ENCODE results near the gene EML6.
A peak's percentile ranks its signal among the peaks of the same experiment; 100 is the strongest.

The EML6 gene

DNA sequence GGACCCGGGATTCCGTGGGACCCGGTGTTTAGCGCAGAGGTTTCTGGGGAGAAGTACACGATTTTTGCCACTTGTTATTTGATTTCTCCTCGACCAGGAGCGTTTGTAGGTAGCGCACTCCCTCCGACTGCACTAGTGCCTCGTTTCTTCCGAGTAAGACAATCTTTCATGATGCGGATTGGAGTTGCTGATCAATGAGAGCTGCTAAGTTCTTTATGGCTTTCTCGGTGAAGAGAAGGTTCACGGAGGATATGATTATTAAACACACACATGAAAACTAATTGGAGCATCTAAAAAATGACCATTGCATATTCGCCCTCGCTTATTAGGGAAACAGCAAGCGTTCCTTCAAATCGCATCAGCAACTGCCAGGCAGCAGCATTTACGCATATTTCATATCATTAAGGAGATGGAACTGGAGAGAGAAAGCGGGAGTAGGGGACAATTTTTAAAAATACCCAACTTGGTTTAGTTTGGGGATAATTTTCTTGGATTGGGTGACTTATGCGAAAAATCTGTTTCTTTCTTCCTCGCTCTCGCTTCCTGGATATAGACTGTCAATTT lies 616 bp downstream of the EML6 start:
- no peak for TF ChIP-seq GATA3 (IDR thresholded peaks at IDR 0.05; ENCODE audit: low read depth, low read length)
- no peak for TF ChIP-seq GATA2 (IDR thresholded peaks at IDR 0.05; ENCODE audit: low read depth, low read length)

- TF ChIP-seq GATA3 (IDR thresholded peaks at IDR 0.05; ENCODE audit: low read depth, low read length) (no peak), GATA2 (IDR thresholded peaks at IDR 0.05; ENCODE audit: low read depth, low read length) (peak; percentile 54)
Observed at GRCh38 chr2:54724560-54725342, 1.3 kb downstream of the EML6 start.

DNA sequence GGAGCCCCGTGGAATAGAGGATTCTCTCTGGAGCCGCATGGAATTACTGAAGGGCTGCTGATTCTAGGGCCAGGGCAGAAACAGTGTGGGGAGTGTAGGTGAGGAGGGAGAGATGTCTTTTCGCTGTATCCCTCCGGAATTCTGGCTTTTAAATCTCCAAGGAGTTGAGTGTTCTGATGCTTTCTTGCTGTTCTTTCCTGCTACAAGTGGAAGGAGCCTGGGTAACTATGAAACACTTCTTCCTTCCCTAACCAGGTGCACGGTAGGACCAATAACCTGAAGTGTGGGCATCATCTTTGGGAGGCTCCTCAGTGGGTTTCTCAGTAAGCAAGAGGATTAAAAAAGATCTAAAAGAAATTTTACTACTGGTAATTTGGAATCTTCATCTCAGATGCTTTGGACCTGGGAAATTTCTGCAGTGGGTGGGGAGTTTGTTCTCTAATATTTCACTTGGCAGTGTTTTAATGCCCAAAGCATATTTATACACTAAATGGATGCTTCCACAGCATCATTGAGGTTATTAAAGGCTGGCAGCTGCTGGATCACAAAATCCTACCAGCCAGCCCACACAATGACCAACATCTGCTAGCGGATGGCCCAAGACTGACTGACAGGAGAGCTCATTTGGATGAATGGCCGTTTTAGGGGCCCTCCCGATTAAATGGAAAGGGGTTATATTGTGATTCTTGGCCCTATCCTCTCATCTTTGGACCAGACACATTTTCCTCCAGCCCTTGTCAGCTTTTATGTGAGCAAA lies 2.1 kb downstream of the EML6 start:
- no peak for TF ChIP-seq GATA3 (IDR thresholded peaks at IDR 0.05; ENCODE audit: low read depth, low read length)
- TF ChIP-seq GATA2 (IDR thresholded peaks at IDR 0.05; ENCODE audit: low read depth, low read length) = no peak

DNA sequence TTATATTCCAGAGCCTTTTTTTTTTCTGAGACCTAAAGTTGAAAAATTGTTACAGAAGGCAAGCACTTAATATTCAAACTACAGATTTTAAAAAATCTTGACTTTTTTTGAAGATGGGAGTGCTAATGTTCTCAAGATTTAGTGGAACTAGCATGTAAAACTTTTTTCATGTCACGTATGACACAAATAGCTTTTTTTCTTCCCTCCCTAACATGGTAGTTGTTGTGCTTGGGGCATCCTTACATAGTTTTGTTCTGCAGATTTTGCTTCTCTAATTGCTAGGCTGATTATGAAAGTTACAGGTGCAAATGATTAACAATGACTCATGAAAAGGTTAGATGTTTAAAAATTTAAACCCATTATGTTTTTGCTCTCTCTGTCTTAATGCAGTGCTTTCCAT lies 3.0 kb downstream of the EML6 start:
- TF ChIP-seq GATA3 (IDR thresholded peaks at IDR 0.05; ENCODE audit: low read depth, low read length) (no peak), GATA2 (IDR thresholded peaks at IDR 0.05; ENCODE audit: low read depth, low read length) (no peak)

GRCh38 chr2:54726940-54727339 lies 3.5 kb downstream of the EML6 start:
- no peak for TF ChIP-seq GATA2 (IDR thresholded peaks at IDR 0.05; ENCODE audit: low read depth, low read length)
- no peak for TF ChIP-seq GATA3 (IDR thresholded peaks at IDR 0.05; ENCODE audit: low read depth, low read length)

GRCh38 chr2:54728669-54729120 lies 5.2 kb downstream of the EML6 start:
- no peak for TF ChIP-seq GATA2 (IDR thresholded peaks at IDR 0.05; ENCODE audit: low read depth, low read length)
- TF ChIP-seq GATA3 (IDR thresholded peaks at IDR 0.05; ENCODE audit: low read depth, low read length) = no peak

- TF ChIP-seq GATA2 (IDR thresholded peaks at IDR 0.05; ENCODE audit: low read depth, low read length) (no peak), GATA3 (IDR thresholded peaks at IDR 0.05; ENCODE audit: low read depth, low read length) (no peak)
Observed at GRCh38 chr2:54735636-54736035, 12.2 kb downstream of the EML6 start.

GRCh38 chr2:54738281-54738680 lies 14.8 kb downstream of the EML6 start:
- TF ChIP-seq GATA2 (IDR thresholded peaks at IDR 0.05; ENCODE audit: low read depth, low read length) (no peak), GATA3 (IDR thresholded peaks at IDR 0.05; ENCODE audit: low read depth, low read length) (no peak)

GRCh38 chr2:54740333-54740732 lies 16.9 kb downstream of the EML6 start:
- TF ChIP-seq GATA2 (IDR thresholded peaks at IDR 0.05; ENCODE audit: low read depth, low read length) = no peak
- TF ChIP-seq GATA3 (IDR thresholded peaks at IDR 0.05; ENCODE audit: low read depth, low read length) = no peak

DNA sequence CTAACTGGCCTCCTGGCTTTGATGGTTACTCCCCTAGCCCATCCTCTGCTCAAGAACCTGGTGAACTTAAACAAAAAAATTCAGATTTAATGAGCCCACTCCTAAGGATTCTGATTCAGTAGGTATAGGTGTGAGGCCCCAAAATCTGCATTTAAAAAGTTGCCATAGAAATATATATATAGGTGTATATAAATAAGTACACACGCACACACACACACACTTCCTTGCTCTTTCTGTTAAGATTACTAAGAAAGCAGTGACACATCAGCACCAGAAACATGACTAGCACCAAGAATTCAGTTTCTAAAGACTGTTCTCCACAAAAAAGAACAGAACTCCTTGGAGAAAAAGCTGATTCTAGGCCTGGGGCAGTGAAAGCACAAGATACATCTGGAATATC lies 17.8 kb downstream of the EML6 start:
- no peak for TF ChIP-seq GATA3 (IDR thresholded peaks at IDR 0.05; ENCODE audit: low read depth, low read length)
- TF ChIP-seq GATA2 (IDR thresholded peaks at IDR 0.05; ENCODE audit: low read depth, low read length) = no peak

DNA sequence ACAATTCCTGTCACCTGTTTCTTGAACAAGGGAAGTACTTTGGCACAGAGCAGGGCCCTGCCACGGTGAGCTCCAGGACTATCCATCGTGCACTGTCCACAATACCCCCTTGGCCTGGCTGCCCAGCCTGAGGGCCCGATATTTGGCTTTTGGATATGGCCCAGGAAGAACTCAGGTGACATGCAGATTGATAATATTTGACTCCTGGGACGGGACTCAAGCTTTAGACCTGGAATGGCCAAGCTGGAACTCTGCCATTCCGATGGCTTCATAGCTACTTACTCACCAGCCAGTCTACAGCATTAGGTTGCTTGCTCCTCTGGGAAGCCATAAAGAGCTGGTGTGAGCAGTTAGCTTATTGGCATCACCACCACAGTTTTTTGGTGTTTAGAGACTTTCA lies 26.6 kb downstream of the EML6 start:
- TF ChIP-seq GATA2 (IDR thresholded peaks at IDR 0.05; ENCODE audit: low read depth, low read length) (no peak), GATA3 (IDR thresholded peaks at IDR 0.05; ENCODE audit: low read depth, low read length) (no peak)

DNA sequence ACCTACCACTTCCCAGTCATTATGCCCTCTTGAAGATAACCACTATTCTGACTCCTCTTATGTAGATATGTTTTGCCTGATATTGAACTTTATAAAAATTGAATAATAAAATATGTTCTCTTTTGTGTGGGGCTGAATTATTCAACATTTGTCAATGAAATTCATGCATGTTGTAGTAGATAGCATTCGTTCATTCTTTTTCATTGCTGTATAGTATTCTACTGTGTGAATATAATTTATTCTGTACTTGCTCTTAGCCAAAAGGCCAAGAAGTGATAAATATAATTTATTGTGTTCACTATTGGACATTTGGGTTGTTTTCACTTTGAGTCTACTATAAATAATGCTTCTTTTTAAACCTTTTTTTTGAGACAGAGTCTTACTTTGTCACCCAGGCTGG lies 29.0 kb downstream of the EML6 start:
- TF ChIP-seq GATA2 (IDR thresholded peaks at IDR 0.05; ENCODE audit: low read depth, low read length) (no peak), GATA3 (IDR thresholded peaks at IDR 0.05; ENCODE audit: low read depth, low read length) (no peak)

DNA sequence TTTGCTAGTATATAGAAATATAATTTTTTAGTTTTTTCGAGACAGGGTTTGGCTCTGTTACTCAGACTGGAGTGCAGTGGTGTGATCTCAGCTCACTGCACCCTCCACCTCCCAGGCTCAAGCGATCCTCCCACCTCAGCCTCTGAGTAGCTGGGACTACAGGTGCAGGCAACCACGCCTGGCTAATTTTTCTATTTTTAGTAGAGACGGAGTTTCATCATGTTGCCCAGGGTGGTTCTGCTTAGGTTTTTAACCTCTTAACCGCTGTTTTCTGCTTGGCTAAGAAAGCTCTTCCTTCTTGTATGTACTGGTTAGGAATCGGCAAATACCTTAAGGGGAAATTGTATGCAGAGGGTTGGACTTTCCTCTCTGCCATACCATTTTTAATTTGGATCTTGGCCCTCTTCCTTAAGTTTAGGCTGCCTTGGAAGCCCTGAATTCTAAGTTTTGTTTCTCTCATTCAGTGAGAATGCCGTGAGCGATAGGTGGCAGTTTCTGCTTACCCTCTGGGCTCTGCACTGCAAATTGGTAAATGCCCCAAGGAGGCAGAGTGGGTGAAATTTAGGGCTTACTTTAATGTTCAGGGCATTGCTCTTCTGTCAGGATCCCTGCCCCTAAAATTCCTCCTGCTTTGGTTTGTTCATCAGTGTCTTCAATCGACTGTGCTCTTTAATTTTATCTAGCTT lies 32.3 kb downstream of the EML6 start:
- TF ChIP-seq GATA3 (IDR thresholded peaks at IDR 0.05; ENCODE audit: low read depth, low read length) (no peak), GATA2 (IDR thresholded peaks at IDR 0.05; ENCODE audit: low read depth, low read length) (no peak)

- TF ChIP-seq GATA3 (IDR thresholded peaks at IDR 0.05; ENCODE audit: low read depth, low read length) = no peak
- TF ChIP-seq GATA2 (IDR thresholded peaks at IDR 0.05; ENCODE audit: low read depth, low read length) = no peak
Observed at GRCh38 chr2:54757500-54757899, 34.0 kb downstream of the EML6 start.

Data from SH-SY5Y (cell line).